ENCODE measurements around the gene RTP5.

RTP5 gene

DNA sequence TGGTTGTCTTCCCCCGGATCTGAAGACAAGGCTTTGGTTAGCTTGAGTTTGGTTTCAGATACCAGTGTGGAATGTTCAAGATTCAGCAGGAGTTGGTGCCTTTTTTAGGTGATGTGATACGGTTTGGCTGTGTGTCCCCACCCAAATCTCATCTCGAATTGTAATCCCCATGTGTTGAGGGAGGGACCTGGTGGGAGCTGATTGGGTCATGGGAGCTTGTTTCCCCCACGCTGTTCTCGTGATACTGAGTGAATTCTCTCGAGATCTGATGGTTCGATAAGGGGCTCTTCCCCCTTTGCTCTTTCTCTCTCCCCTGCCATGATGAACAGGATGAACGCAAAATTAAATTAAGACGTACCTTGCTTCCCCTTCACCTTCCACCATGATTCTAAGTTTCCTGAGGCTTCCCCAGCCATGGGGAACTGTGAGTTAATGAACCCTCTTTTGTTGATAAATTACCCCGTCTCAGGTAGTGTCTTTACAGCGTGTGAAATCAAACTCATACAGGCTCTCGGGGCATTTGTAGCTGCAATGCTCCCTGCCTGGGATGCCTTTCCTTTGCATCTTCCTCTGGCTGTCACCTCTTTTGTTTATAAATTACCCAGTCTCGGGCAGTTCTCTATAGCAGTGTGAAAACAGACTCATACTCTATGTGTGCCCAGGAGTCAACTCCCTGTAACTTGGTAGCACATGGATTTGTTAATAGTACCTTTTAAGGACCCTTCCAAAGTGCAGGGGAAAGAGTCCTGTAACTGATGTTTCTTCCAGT lies 32.1 kb upstream of the RTP5 start:
- H4K20me1 ChIP-seq (ENCODE audit: insufficient read depth, low read length, poor library complexity, severe bottlenecking), result no peaks in the 10 kb centered on the region
- no peaks in the 10 kb centered on the region for H3K9me2 ChIP-seq (replicated peaks; ENCODE audit: low read depth, low read length)
- no peak for TF ChIP-seq EZH2phosphoT487 (IDR thresholded peaks at IDR 0.05; ENCODE audit: borderline replicate concordance)
- TF ChIP-seq, protein P1, sequence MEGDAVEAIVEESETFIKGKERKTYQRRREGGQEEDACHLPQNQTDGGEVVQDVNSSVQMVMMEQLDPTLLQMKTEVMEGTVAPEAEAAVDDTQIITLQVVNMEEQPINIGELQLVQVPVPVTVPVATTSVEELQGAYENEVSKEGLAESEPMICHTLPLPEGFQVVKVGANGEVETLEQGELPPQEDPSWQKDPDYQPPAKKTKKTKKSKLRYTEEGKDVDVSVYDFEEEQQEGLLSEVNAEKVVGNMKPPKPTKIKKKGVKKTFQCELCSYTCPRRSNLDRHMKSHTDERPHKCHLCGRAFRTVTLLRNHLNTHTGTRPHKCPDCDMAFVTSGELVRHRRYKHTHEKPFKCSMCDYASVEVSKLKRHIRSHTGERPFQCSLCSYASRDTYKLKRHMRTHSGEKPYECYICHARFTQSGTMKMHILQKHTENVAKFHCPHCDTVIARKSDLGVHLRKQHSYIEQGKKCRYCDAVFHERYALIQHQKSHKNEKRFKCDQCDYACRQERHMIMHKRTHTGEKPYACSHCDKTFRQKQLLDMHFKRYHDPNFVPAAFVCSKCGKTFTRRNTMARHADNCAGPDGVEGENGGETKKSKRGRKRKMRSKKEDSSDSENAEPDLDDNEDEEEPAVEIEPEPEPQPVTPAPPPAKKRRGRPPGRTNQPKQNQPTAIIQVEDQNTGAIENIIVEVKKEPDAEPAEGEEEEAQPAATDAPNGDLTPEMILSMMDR (conservative IDR thresholded peaks at IDR 0.05; ENCODE audit: low read length), result no peak
- H3K4me2 ChIP-seq (ENCODE audit: low read depth, low read length, poor library complexity, severe bottlenecking), result no peak overlapping the region
- H3K27me3 ChIP-seq (ENCODE audit: insufficient read depth, low read length, poor library complexity, severe bottlenecking), result no peaks in the 10 kb centered on the region
- no peak overlapping the region for H2AFZ ChIP-seq (ENCODE audit: low read length)
- H3K36me3 ChIP-seq (ENCODE audit: insufficient read depth, low read length), result no peaks in the 10 kb centered on the region
- no peak overlapping the region for H3K9ac ChIP-seq (ENCODE audit: low read depth, low read length, poor library complexity, severe bottlenecking)
- H3K4me3 ChIP-seq (ENCODE audit: low read length, poor library complexity, severe bottlenecking), result no peak overlapping the region
- no peaks in the 10 kb centered on the region for H3K79me2 ChIP-seq (ENCODE audit: insufficient read depth, low read length)
- H3F3A ChIP-seq (ENCODE audit: low read depth), result no peaks in the 10 kb centered on the region; the same call in 1 of the 2 replicates
- H3K9me3 ChIP-seq (ENCODE audit: insufficient read depth, low read depth, low read length), result no peaks in the 10 kb centered on the region
- H3K4me1 ChIP-seq (ENCODE audit: insufficient read depth, low read length, poor library complexity, severe bottlenecking), result peaks cover 7% of the 10 kb centered on the region

DNA sequence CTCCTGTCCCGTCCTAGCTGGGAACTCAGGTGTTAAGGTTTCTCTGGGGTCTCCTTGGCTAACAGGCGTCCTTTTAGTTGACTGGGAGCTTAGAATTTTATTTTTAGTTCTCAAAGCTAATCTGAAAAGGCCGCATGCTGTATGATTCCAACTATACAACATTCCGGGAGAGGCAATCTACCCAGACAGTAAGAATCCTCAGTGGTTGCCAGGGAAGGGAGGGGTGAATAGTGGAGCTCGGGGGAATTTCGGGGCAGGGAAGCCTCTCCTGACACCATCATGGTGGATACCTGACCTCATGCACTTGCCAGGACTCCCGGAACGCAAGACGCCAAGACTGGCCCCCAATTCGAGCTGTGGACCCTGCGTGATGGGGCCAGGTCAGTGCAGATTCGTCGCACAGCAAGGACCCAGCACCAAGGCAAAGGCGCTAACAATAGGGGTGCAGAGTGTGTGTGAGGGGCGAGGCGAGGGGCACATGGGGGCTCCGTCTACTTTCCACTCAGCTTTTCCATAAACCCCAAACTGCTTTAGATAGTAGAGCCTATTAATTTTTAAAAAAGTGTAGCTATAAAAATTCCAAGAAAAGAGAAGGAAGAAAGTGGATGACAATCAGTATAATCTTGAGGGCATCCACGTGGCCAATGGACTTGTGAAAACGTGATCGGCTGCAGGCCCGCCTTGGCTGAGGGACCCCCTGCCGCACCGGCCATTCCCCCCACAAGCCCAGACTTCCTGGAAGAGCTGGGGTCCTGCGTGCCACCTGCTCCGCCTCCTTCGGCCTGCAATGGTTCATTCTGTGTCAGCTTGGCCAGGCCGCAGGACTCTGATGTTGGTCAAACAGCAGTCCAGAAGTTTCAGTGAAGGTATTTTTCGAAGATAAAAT lies 28.1 kb upstream of the RTP5 start:
- no peak overlapping the region for H3K4me3 ChIP-seq (ENCODE audit: low read length, poor library complexity, severe bottlenecking)
- no peaks in the 10 kb centered on the region for H4K20me1 ChIP-seq (ENCODE audit: insufficient read depth, low read length, poor library complexity, severe bottlenecking)
- H3K9me2 ChIP-seq (replicated peaks; ENCODE audit: low read depth, low read length), result no peaks in the 10 kb centered on the region
- H3K4me2 ChIP-seq (ENCODE audit: low read depth, low read length, poor library complexity, severe bottlenecking), result no peak overlapping the region
- H2AFZ ChIP-seq (ENCODE audit: low read length), result no peak overlapping the region
- no peaks in the 10 kb centered on the region for H3K79me2 ChIP-seq (ENCODE audit: insufficient read depth, low read length)
- no peak overlapping the region for H3K9ac ChIP-seq (ENCODE audit: low read depth, low read length, poor library complexity, severe bottlenecking)
- no peaks in the 10 kb centered on the region for H3K9me3 ChIP-seq (ENCODE audit: insufficient read depth, low read depth, low read length)
- peaks cover 4% of the 10 kb centered on the region for H3K4me1 ChIP-seq (ENCODE audit: insufficient read depth, low read length, poor library complexity, severe bottlenecking)
- no peaks in the 10 kb centered on the region for H3F3A ChIP-seq (ENCODE audit: low read depth)
- TF ChIP-seq, protein P1 (conservative IDR thresholded peaks at IDR 0.05; ENCODE audit: low read length), result no peak
- TF ChIP-seq EZH2phosphoT487 (IDR thresholded peaks at IDR 0.05; ENCODE audit: borderline replicate concordance), result no peak
- no peaks in the 10 kb centered on the region for H3K27me3 ChIP-seq (ENCODE audit: insufficient read depth, low read length, poor library complexity, severe bottlenecking)
- H3K36me3 ChIP-seq (ENCODE audit: insufficient read depth, low read length), result no peaks in the 10 kb centered on the region

DNA sequence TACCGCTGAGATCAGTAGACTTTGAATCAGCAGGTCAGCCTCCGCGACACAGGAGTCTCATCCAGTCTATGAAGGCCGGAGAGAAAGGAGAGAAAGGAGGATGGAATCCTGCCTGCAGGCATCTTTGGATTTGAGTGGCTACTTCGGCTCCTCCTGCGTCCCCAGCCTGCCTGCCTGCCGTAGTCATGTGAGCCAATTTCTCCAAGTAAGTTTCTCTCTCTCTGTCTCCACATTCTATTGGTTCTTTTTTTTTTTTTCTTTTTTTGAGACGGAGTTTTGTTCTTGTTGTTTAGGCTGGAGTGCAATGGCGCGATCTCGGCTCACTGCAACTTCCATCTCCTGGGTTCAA lies 27.5 kb upstream of the RTP5 start:
- Histone ChIP-seq H3K4me1 (ENCODE audit: insufficient read depth, low read length, poor library complexity, severe bottlenecking) (peaks cover under 1% of the 10 kb centered on the region), H3K4me2 (ENCODE audit: low read depth, low read length, poor library complexity, severe bottlenecking) (no peak overlapping the region), H3K9me3 (ENCODE audit: insufficient read depth, low read depth, low read length) (no peaks in the 10 kb centered on the region), H3K9ac (ENCODE audit: low read depth, low read length, poor library complexity, severe bottlenecking) (no peak overlapping the region), H3F3A (ENCODE audit: low read depth) (no peaks in the 10 kb centered on the region), H2AFZ (ENCODE audit: low read length) (no peak overlapping the region), H3K27me3 (ENCODE audit: insufficient read depth, low read length, poor library complexity, severe bottlenecking) (no peaks in the 10 kb centered on the region), H4K20me1 (ENCODE audit: insufficient read depth, low read length, poor library complexity, severe bottlenecking) (no peaks in the 10 kb centered on the region), H3K9me2 (replicated peaks; ENCODE audit: low read depth, low read length) (no peaks in the 10 kb centered on the region), H3K36me3 (ENCODE audit: insufficient read depth, low read length) (no peaks in the 10 kb centered on the region), H3K79me2 (ENCODE audit: insufficient read depth, low read length) (no peaks in the 10 kb centered on the region), H3K4me3 (ENCODE audit: low read length, poor library complexity, severe bottlenecking) (no peak overlapping the region)
- TF ChIP-seq, protein P1 (conservative IDR thresholded peaks at IDR 0.05; ENCODE audit: low read length), result no peak
- TF ChIP-seq EZH2phosphoT487 (IDR thresholded peaks at IDR 0.05; ENCODE audit: borderline replicate concordance), result no peak

Data from Loucy (cell line).